DND-41 (cell line): ENCODE measurements around the gene LDB2.

Source experiments
- ATAC-seq: fragments of 200-7000 bp; cut with Tn5 transposase; 3 replicates; pipeline ENCODE4 v1.9.1; 2021; ENCODE audit warnings: low read depth; ENCODE audit not compliant: insufficient read depth
- DNase-seq: peaks from one replicate; pipeline ENCODE4 v3.0.0-alpha.2; 2020
- H2AFZ ChIP-seq: 2 replicates; pipeline ENCODE4 v1.6.0; 2012; ENCODE audit warnings: low read depth, low read length
- H3K27ac ChIP-seq: 2 replicates; pipeline ENCODE4 v1.5.1; 2012; ENCODE audit warnings: low read length, inconsistent platforms
- H3K27me3 ChIP-seq: fragments of 200-600 bp; sonication (generic); 2 replicates; pipeline ENCODE4 v1.6.0; 2012; ENCODE audit warnings: low read length, mild to moderate bottlenecking, inconsistent platforms; ENCODE audit not compliant: insufficient read depth, poor library complexity
- H3K36me3 ChIP-seq: 2 replicates; pipeline ENCODE4 v1.5.1; 2012; ENCODE audit warnings: low read length, inconsistent platforms; ENCODE audit not compliant: insufficient read depth
- H3K4me1 ChIP-seq: 2 replicates; pipeline ENCODE4 v1.5.1; 2012; ENCODE audit warnings: mild to moderate bottlenecking, low read length; ENCODE audit not compliant: insufficient read depth
- H3K4me2 ChIP-seq: 2 replicates; pipeline ENCODE4 v1.6.0; 2012; ENCODE audit warnings: mild to moderate bottlenecking, moderate library complexity, low read length, inconsistent platforms; ENCODE audit not compliant: insufficient read depth
- H3K4me3 ChIP-seq, 2 experiments: fragments of 200-600 bp in 1 of 2; shearing (Covaris generic) in 1 of 2; 2 replicates each; pipeline ENCODE4 v1.5.1; 2012 to 2016; ENCODE audit warnings: inconsistent platforms in 2 of 2, low read length in 2 of 2, mild to moderate bottlenecking in 2 of 2, low read depth in 1 of 2, moderate library complexity in 1 of 2
- H3K79me2 ChIP-seq: 2 replicates; pipeline ENCODE4 v1.6.0; 2012; ENCODE audit warnings: low read length, inconsistent platforms; ENCODE audit not compliant: insufficient read depth
- H3K9ac ChIP-seq: 2 replicates; pipeline ENCODE4 v1.6.0; 2012; ENCODE audit warnings: low read depth, mild to moderate bottlenecking, inconsistent platforms, low read length, moderate library complexity
- H3K9me3 ChIP-seq: 2 replicates; pipeline ENCODE4 v1.5.1; 2012; ENCODE audit warnings: low read length, moderate library complexity, mild to moderate bottlenecking, inconsistent platforms; ENCODE audit not compliant: insufficient read depth, severe bottlenecking
- H4K20me1 ChIP-seq: 2 replicates; pipeline ENCODE4 v1.6.0; 2012; ENCODE audit warnings: low read length; ENCODE audit not compliant: insufficient read depth
- CTCF ChIP-seq: IDR thresholded peaks from 2 replicates; pipeline ENCODE4 v1.5.1; 2012; ENCODE audit warnings: borderline replicate concordance, low read length, moderate library complexity, mild to moderate bottlenecking; ENCODE audit not compliant: poor library complexity, severe bottlenecking; ENCODE audit errors: extremely low read depth
- EZH2 ChIP-seq: IDR thresholded peaks from 3 replicates; pipeline ENCODE4 v1.6.1; 2012; ENCODE audit warnings: borderline replicate concordance, low read depth, mild to moderate bottlenecking, moderate library complexity, low read length, inconsistent platforms; ENCODE audit not compliant: severe bottlenecking

The LDB2 gene

GRCh38 chr4:16843831-16844508 is 54.5 kb downstream of the LDB2 start:
- Histone ChIP-seq H3K4me1 (no peaks in the 10 kb centered on the region), H3K4me2 (no peak overlapping the region), H3K27ac (no peak overlapping the region), H3K9ac (no peak overlapping the region), H3K4me3 (no peak overlapping the region), H3K79me2 (no peaks in the 10 kb centered on the region), H3K9me3 (no peaks in the 10 kb centered on the region), H4K20me1 (no peaks in the 10 kb centered on the region), H2AFZ (no peak overlapping the region), H3K27me3 (no peaks in the 10 kb centered on the region), H3K36me3 (no peaks in the 10 kb centered on the region)
- no peak for ATAC-seq
- TF ChIP-seq EZH2 (no peak), CTCF (no peak)
- no peak for DNase-seq

- TF ChIP-seq CTCF (no peak), EZH2 (no peak)
Measured at GRCh38 chr4:16838226-16838875, 60.1 kb downstream of the LDB2 start.

GRCh38 chr4:16837475-16837874 is 61.0 kb downstream of the LDB2 start:
- Histone ChIP-seq H3K4me1 (no peaks in the 10 kb centered on the region), H3K9ac (no peak overlapping the region), H3K9me3 (no peaks in the 10 kb centered on the region), H3K79me2 (no peaks in the 10 kb centered on the region), H3K27me3 (no peaks in the 10 kb centered on the region), H3K27ac (no peak overlapping the region), H3K4me3 (no peak overlapping the region), H3K4me2 (no peak overlapping the region), H3K36me3 (no peaks in the 10 kb centered on the region), H2AFZ (no peak overlapping the region), H4K20me1 (no peaks in the 10 kb centered on the region)
- TF ChIP-seq EZH2 (no peak), CTCF (no peak)
- no peak for DNase-seq
- ATAC-seq, result no peak

More at GRCh38 chr4:16838226-16838875, 60.1 kb downstream of the LDB2 start:
- DNase-seq (no peak), ATAC-seq (no peak)
- Histone ChIP-seq H4K20me1 (no peaks in the 10 kb centered on the region), H3K4me1 (no peaks in the 10 kb centered on the region), H3K36me3 (no peaks in the 10 kb centered on the region), H2AFZ (no peak overlapping the region), H3K27me3 (no peaks in the 10 kb centered on the region), H3K4me2 (no peak overlapping the region), H3K79me2 (no peaks in the 10 kb centered on the region), H3K4me3 (no peak overlapping the region), H3K27ac (no peak overlapping the region), H3K9ac (no peak overlapping the region), H3K9me3 (no peaks in the 10 kb centered on the region)
